LNCaP clone FGC (cell line): ENCODE measurements around the gene ZNF841.

ENCODE experiments used
- DNase-seq: peaks from one replicate; pipeline ENCODE4 v3.0.0-alpha.2; 2011; ENCODE audit warnings: low read depth
- H3K4me3 ChIP-seq: 2 replicates; pipeline ENCODE4 v1.5.1; 2011; ENCODE audit warnings: mild to moderate bottlenecking, low read depth, low read length, control low read depth
- CTCF ChIP-seq: IDR thresholded peaks from 2 replicates; pipeline ENCODE4 v1.5.1; 2012; ENCODE audit warnings: mild to moderate bottlenecking; ENCODE audit not compliant: control insufficient read depth, insufficient read depth; ENCODE audit errors: extremely low read depth

Gene ZNF841

GRCh38 chr19:52138278-52138982 lies 42.9 kb upstream of the ZNF841 start:
- peak overlapping the region; percentile 72 for H3K4me3 ChIP-seq
- no peak for DNase-seq
- no peak for TF ChIP-seq CTCF

DNA sequence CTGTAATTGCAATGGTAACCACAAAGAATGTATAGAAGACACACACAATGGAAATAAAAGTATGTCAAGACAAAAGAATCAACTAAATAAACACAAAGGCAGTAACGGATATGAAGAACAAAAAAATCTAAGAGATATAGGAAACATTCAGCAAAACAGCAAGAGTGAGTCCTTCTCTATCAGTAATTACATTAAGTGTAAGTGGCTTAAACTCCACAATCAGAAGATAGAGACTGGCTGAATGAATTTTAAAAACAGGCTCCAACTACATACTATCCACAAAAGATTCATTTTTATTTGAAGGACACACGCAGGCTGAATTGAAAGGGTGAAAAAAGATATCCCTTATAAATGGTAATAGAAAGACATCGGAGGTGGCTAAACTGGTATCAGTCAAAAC lies 24.7 kb upstream of the ZNF841 start:
- no peak for DNase-seq
- no peak overlapping the region for H3K4me3 ChIP-seq
- no peak for TF ChIP-seq CTCF

DNA sequence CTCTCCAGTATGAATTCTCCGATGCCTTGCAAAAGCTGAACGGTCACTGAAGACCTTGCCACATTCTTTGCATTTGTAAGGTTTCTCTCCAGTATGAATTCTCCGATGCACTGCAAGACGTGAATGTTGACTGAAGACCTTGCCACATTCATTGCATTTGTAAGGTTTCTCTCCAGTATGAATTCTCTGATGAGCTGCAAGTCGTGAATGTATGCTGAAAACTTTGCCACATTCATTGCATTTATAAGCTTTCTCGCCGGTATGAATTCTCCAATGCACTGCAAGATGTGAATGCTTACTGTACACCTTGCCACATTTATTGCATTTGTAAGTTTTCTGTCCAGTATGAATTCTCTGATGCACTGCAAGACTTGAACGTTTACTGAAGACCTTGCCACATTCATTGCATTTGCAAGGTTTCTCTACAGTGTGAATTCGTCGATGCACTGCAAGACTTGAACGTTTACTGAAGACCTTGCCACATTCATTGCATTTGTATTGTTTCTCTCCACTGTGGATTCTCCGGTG lies 20.0 kb upstream of the ZNF841 start:
- no peak for TF ChIP-seq CTCF
- no peak for DNase-seq
- H3K4me3 ChIP-seq, result no peak overlapping the region

DNA sequence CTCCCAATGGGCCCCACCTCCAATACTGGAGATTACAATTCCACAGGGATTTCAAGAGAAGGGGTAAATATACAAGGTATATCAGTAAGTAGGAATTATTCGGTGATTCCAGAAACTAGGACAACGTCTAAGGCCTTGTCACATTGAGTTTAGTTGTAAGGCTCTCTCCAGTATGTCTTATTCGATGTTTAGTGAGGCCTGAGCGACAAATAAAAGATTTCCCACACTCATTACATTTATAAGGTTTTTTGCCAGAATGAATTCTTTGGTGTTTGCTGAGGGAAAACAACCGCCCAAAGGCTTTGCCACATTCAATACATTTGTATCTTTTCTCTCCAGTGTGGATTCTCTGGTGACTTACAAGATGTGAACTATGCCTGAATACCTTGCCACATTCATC lies 19.1 kb upstream of the ZNF841 start:
- no peak for TF ChIP-seq CTCF
- no peak overlapping the region for H3K4me3 ChIP-seq
- DNase-seq, result no peak

GRCh38 chr19:52112624-52113023 lies 17.1 kb upstream of the ZNF841 start:
- TF ChIP-seq CTCF, result no peak
- H3K4me3 ChIP-seq, result no peak overlapping the region
- DNase-seq, result no peak

DNA sequence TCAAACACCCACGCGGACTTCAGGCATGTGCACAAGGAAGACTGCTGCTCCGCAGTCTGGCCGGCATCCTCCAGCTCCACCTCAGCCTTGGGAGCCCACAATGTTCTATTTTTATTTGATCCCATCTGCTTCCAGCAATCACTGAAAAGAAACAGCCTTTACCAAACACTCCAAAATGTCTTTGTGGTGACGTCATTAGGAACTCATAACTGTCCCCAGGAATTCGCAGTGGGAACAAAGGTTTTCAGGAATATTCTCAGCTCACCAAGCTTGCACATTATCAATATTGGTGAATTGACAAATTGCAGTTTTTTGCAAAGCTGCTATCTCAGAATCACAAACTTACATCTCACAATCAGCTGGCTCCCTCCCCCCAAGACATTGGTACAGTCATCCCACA lies 15.2 kb upstream of the ZNF841 start:
- no peak for DNase-seq
- H3K4me3 ChIP-seq, result no peak overlapping the region
- TF ChIP-seq CTCF, result no peak

DNA sequence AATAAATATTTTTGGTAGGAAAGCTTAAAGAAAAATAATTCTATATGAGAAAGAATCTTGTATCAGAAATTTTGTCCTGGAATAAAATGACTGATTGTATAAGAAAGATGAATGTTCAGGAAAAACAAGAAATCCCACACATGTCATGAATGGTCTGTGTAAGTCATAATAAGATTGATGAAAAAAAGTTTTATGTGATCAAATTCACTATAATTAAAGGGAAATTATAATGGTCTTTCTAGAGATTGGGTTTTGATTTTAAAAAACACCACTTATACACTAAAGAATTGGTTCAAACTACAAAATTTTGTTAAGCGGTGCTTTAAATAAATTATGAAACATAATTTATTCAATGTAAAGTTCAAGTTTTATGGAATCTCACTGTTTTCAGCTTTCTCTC lies 7.2 kb upstream of the ZNF841 start:
- TF ChIP-seq CTCF, result no peak
- no peak for DNase-seq
- no peak overlapping the region for H3K4me3 ChIP-seq
